D721Med (cell line): Measurements from ENCODE around the gene FAM222B.

Experiments
- DNase-seq: peaks from one replicate; pipeline ENCODE4 v3.0.0; 2011; ENCODE audit warnings: low spot score; ENCODE audit not compliant: insufficient read length
- FAIRE-seq: peaks from 2 replicates; lab custom pipeline; 2011; peaks lifted over from hg19 to GRCh38; lab: Jason Lieb, UNC
- CTCF ChIP-seq: IDR thresholded peaks from 2 replicates; pipeline ENCODE4 v1.5.1; 2012; ENCODE audit warnings: mild to moderate bottlenecking, control low read depth; ENCODE audit not compliant: insufficient read depth; ENCODE audit errors: missing control alignments

FAM222B gene

DNA sequence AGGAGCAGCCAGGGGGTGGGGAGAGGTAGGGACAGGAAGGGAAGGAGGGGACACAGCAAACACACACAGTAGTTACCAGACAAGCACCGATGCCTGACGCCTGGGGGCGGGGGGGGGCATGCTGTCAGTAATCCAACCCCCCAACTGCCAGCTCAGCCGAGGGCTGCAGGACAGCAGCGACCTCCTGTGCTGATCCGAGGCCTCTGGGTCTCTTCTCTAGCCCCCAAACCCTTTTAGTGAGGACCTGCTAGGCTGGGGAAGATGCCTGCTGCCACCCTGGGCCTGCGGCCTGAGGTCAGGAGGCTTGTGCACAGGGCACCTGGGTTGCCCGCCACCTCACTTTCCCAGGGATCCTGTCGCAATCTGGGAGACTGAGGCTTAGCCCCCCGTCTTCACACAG is 43.4 kb upstream of the FAM222B start:
- FAIRE-seq = no peak
- no peak for TF ChIP-seq CTCF
- DNase-seq = no peak

- DNase-seq (no peak), FAIRE-seq (no peak)
- no peak for TF ChIP-seq CTCF
These were observed 42.8 kb upstream of the FAM222B start for GRCh38 chr17:28885363-28885762.

- no peak for TF ChIP-seq CTCF
- DNase-seq = no peak
- FAIRE-seq = no peak
These were observed 41.5 kb upstream of the FAM222B start for GRCh38 chr17:28883967-28884702.

GRCh38 chr17:28882154-28882895 is 39.7 kb upstream of the FAM222B start:
- TF ChIP-seq CTCF = no peak
- DNase-seq = no peak
- FAIRE-seq = no peak

DNA sequence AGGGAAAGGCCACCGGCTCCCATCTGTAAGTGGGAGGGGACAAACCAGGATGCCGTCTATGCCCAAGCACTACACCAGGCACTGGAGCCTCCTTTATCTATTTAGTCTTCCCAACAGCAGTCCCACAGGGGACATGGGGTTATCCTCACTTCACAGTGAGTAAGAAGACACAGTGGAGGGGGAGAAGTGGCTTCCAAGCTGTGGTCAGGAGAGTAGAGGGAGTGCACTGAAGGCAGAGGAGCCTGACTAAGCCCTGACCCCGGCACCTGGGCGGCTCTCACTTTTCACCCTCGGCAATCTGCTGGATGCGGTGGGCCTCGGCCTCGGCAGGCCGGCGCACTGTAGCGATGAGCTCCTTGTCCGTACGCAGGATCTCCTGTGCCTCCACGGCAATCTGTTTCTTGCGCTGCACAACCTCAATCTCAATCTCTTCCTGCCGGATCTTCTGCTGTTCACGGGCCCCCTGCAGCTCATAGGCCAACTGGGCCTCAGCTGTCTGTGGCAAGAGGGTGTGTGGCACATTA is 39.0 kb upstream of the FAM222B start:
- no peak for TF ChIP-seq CTCF
- FAIRE-seq (no peak), DNase-seq (no peak)

DNA sequence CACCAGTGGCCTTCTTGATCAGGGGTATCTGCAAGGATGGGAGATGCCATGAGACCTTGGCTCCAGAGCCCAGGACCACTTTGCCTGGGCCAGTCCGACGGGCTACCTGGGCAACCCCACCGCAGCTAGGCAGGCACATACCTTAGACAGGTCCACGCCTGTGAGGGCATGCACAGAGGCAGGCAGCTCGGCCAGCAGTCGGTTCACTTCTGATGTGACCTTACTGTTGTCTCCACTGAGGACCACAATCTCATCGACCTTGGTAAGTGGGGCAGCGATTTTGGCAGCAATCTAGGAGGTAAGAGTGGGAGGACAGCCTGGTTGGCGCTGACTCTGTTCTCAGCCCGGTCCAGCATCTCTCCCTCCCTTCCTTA is 38.0 kb upstream of the FAM222B start:
- TF ChIP-seq CTCF = no peak
- FAIRE-seq (no peak), DNase-seq (no peak)
